AG09309 (cell line): ENCODE results near the gene CUBN.
"Not testable (repeated sequence)": the region's sequence is repeated elsewhere in the genome, so short reads cannot be mapped to it uniquely, and the experiment has no call there.

ENCODE experiments used
- DNase-seq: peaks from one replicate; pipeline ENCODE4 v3.0.0-alpha.2; 2010; ENCODE audit warnings: low read depth
- H3K4me3 ChIP-seq: 2 replicates; pipeline ENCODE4 v1.5.1; 2011; ENCODE audit warnings: mild to moderate bottlenecking, low read depth, low read length, moderate library complexity; ENCODE audit not compliant: control insufficient read depth
- CTCF ChIP-seq: IDR thresholded peaks from 2 replicates; pipeline ENCODE4 v1.5.1; 2011; ENCODE audit warnings: mild to moderate bottlenecking, low read depth, low read length, inconsistent platforms; ENCODE audit not compliant: insufficient read depth, control insufficient read depth; ENCODE audit errors: missing control alignments

CUBN gene

GRCh38 chr10:17021656-17022465, 107.8 kb downstream of the CUBN start:
- TF ChIP-seq CTCF, result no peak
- no peak overlapping the region for H3K4me3 ChIP-seq
- DNase-seq, result no peak

- H3K4me3 ChIP-seq, result no peak overlapping the region
- no peak for TF ChIP-seq CTCF
- no peak for DNase-seq
These were observed 109.9 kb downstream of the CUBN start for GRCh38 chr10:17019696-17020095.

GRCh38 chr10:17013131-17013983, 116.3 kb downstream of the CUBN start:
- H3K4me3 ChIP-seq, DNase-seq: not testable (repeated sequence)

GRCh38 chr10:17012731-17013130, 116.9 kb downstream of the CUBN start:
- H3K4me3 ChIP-seq, DNase-seq: not testable (repeated sequence)

GRCh38 chr10:17010363-17011145, 119.1 kb downstream of the CUBN start:
- H3K4me3 ChIP-seq, result no peak overlapping the region
- no peak for TF ChIP-seq CTCF
- DNase-seq, result no peak

GRCh38 chr10:17009212-17009700, 120.4 kb downstream of the CUBN start:
- DNase-seq, result no peak
- H3K4me3 ChIP-seq, result no peak overlapping the region
- TF ChIP-seq CTCF, result no peak

GRCh38 chr10:17007418-17007770, 122.2 kb downstream of the CUBN start:
- DNase-seq, result no peak
- no peak for TF ChIP-seq CTCF
- no peak overlapping the region for H3K4me3 ChIP-seq
